Stimulated activated CD4-positive, alpha-beta T cell treated with anti-CD3 and anti-CD28 coated beads, Interleukin-4, amount 100 ng/mL, for 48 hours (primary cell): ENCODE results near the gene STRIP1.

ENCODE experiments used
- DNase-seq, 2 donors: peaks; one replicate each; pipeline ENCODE4 v3.0.0-alpha.2; 2020; ENCODE audit warnings: low read depth in 2 of 2

STRIP1 gene

GRCh38 chr1:110034451-110035235 is at the start of gene STRIP1:
TSS of gene STRIP1 (plus strand) at chr1:110034624. CDS start at chr1:110034638, 14 bp downstream.
- peak; percentile 82 to 87 for DNase-seq

- DNase-seq: no peak
These were observed 49.0 kb upstream of the STRIP1 start for GRCh38 chr1:109985247-109986053.

- no peak for DNase-seq
These were observed 48.4 kb upstream of the STRIP1 start for GRCh38 chr1:109986054-109986444.

- no peak for DNase-seq
These were observed 46.0 kb upstream of the STRIP1 start for GRCh38 chr1:109988349-109988914.

- DNase-seq: no peak
These were observed 44.7 kb upstream of the STRIP1 start for GRCh38 chr1:109989506-109990301.

- DNase-seq: no peak
These were observed 44.1 kb upstream of the STRIP1 start for GRCh38 chr1:109990302-109990653.

- no peak for DNase-seq
These were observed 43.0 kb upstream of the STRIP1 start for GRCh38 chr1:109991400-109991925.

- no peak for DNase-seq
These were observed 40.5 kb upstream of the STRIP1 start for GRCh38 chr1:109993885-109994284.

- no peak for DNase-seq
These were observed 39.8 kb upstream of the STRIP1 start for GRCh38 chr1:109994654-109995053.

GRCh38 chr1:109995536-109995935 is 38.9 kb upstream of the STRIP1 start:
- DNase-seq: no peak

GRCh38 chr1:109996476-109996875 is 37.9 kb upstream of the STRIP1 start:
- no peak for DNase-seq

GRCh38 chr1:109997204-109997866 is 37.1 kb upstream of the STRIP1 start:
- no peak for DNase-seq

GRCh38 chr1:109997867-109998229 is 36.6 kb upstream of the STRIP1 start:
- no peak for DNase-seq

- no peak for DNase-seq
These were observed 31.7 kb upstream of the STRIP1 start for GRCh38 chr1:110002695-110003094.

GRCh38 chr1:110003747-110004428 is 30.5 kb upstream of the STRIP1 start:
- DNase-seq: peak; percentile 20 to 38

- no peak for DNase-seq
These were observed 29.8 kb upstream of the STRIP1 start for GRCh38 chr1:110004583-110004982.

GRCh38 chr1:110005971-110006370 is 28.5 kb upstream of the STRIP1 start:
- no peak for DNase-seq

GRCh38 chr1:110006516-110006915 is 27.9 kb upstream of the STRIP1 start:
- DNase-seq: no peak

- DNase-seq: no peak
These were observed 27.2 kb upstream of the STRIP1 start for GRCh38 chr1:110007046-110007830.
